ENCODE results near the gene ADAM22. TPM values are rescaled to one million over a fixed set of nuclear protein-coding genes. Genes with fewer than 3 reads are reported as not detected.

The ADAM22 gene
- total and polyA plus RNA-seq, 4 experiments from 2014 or later = 0.21 to 7.7 (median 3.5) TPM

DNA sequence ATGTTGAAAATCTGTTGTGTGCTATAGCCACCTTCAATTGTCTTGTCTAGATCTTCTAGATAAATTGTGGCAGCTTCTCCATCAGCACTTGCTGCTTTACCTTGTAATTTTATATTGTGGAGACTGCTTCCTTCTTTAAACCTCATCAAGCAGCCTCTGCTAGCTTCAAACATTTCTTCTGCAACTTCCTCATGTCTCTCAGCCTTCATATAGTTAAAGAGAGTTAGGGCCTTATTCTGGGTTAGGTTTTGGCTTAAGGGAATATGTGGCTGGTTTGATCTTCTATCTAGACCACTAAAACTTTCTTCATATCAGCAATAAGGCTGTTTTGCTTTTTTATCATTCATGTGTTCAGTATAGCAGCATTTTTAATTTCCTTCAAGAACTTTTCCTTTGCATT is 128.2 kb downstream of the ADAM22 start:
- Histone ChIP-seq H3K27me3 (ENCODE audit: insufficient read depth, low read length) (no peaks in the 10 kb centered on the region), H3K9me3 (ENCODE audit: control insufficient read depth in 1 of 2, low read length in 2 of 2) (no peaks in the 10 kb centered on the region), H3K4me1 (ENCODE audit: insufficient read depth, low read length) (no peaks in the 10 kb centered on the region), H3K4me3 (ENCODE audit: low read length in 2 of 2) (no peak overlapping the region), H3K36me3 (ENCODE audit: insufficient read depth, low read length) (no peaks in the 10 kb centered on the region), H3K27ac (ENCODE audit: low read depth, low read length) (no peak overlapping the region)
- POLR2A ChIA-PET (ENCODE audit: partially characterized antibody) = no interaction called here
- Mint-ChIP-seq H3K4me3 (no peak overlapping the region), H3K36me3 (peaks cover 0 to 8% of the 10 kb centered on the region in 2 donors), H3K9me3 (no peaks in the 10 kb centered on the region), H3K27ac (no peak overlapping the region), H3K27me3 (no peaks in the 10 kb centered on the region), H3K4me1 (no peaks in the 10 kb centered on the region)
- intact Hi-C loops (cut with micrococcal nuclease) = no loop called here
- DNase-seq = no peak
- CTCF ChIA-PET (ENCODE audit: partially characterized antibody) = no interaction called here

DNA sequence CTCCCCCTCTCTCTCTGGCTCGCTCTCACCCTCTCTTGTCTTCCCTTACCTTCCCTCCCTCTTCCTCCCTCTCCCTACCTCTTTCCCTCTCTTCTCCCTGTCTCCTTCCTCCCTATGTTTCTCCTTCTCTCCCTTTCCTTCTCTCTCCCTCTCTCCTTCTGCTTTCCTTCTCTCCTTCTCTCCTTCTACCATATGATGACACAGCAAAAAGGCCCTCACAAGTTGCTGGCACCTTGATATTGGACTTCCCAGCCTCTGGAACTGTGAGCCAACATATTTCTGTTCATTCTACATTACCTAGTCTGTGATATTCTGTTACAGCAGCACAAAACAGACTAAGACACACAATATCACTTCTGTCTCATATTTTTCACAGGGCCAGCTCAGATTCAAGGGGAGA is 135.0 kb downstream of the ADAM22 start:
- no peak overlapping the region for H3K27ac Mint-ChIP-seq
- Histone ChIP-seq H3K36me3 (ENCODE audit: insufficient read depth, low read length) (no peaks in the 10 kb centered on the region), H3K9me3 (ENCODE audit: control insufficient read depth in 1 of 2, low read length in 2 of 2) (no peaks in the 10 kb centered on the region), H3K4me1 (ENCODE audit: insufficient read depth, low read length) (no peaks in the 10 kb centered on the region), H3K27ac (ENCODE audit: low read depth, low read length) (no peak overlapping the region), H3K4me3 (ENCODE audit: low read length in 2 of 2) (no peak overlapping the region), H3K27me3 (ENCODE audit: insufficient read depth, low read length) (no peaks in the 10 kb centered on the region)
- H3K36me3 Mint-ChIP-seq = no peaks in the 10 kb centered on the region
- no peak overlapping the region for H3K4me3 Mint-ChIP-seq
- intact Hi-C loops (cut with micrococcal nuclease) = no loop called here
- H3K9me3 Mint-ChIP-seq = peaks cover 0 to 4% (median under 1%) of the 10 kb centered on the region in 8 donors
- ChIA-PET CTCF (ENCODE audit: partially characterized antibody) (no interaction called here), POLR2A (ENCODE audit: partially characterized antibody) (no interaction called here)
- H3K4me1 Mint-ChIP-seq = no peaks in the 10 kb centered on the region
- no peaks in the 10 kb centered on the region for H3K27me3 Mint-ChIP-seq
- DNase-seq = no peak

- H3K36me3 Mint-ChIP-seq = peaks cover 4% of the 10 kb centered on the region in 2 donors
- no peak for DNase-seq
- ChIA-PET POLR2A (ENCODE audit: partially characterized antibody) (no interaction called here), CTCF (ENCODE audit: partially characterized antibody) (no interaction called here)
- no peak overlapping the region for H3K27ac Mint-ChIP-seq
- no peak overlapping the region for H3K4me3 Mint-ChIP-seq
- Histone ChIP-seq H3K27ac (ENCODE audit: low read depth, low read length) (no peak overlapping the region), H3K27me3 (ENCODE audit: insufficient read depth, low read length) (no peaks in the 10 kb centered on the region), H3K4me3 (ENCODE audit: low read length in 2 of 2) (no peak overlapping the region), H3K4me1 (ENCODE audit: insufficient read depth, low read length) (no peaks in the 10 kb centered on the region), H3K36me3 (ENCODE audit: insufficient read depth, low read length) (no peaks in the 10 kb centered on the region), H3K9me3 (ENCODE audit: control insufficient read depth in 1 of 2, low read length in 2 of 2) (no peaks in the 10 kb centered on the region)
- H3K4me1 Mint-ChIP-seq = no peaks in the 10 kb centered on the region
- intact Hi-C loops (cut with micrococcal nuclease) = no loop called here
- peaks cover 0 to 2% of the 10 kb centered on the region in 2 donors for H3K27me3 Mint-ChIP-seq
- peaks cover 0 to 4% (median 2%) of the 10 kb centered on the region in 8 donors for H3K9me3 Mint-ChIP-seq
These were observed 138.1 kb downstream of the ADAM22 start for GRCh38 chr7:88071994-88072714.

DNA sequence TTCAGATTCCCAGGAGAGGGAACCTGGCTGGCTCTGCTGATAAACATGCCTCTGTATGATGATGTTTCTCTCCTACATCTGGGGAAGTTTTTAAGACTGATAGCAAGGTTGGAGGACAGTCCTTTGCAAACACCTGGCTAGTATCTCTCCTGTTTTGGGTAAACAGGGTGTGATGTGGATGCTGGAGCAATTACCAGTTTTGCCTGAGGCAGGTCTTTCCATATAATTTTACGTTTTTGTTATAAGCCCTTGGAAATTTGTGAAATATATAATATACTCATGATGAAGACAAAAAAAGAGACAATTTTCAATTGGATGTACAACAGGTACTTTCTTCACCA is 138.6 kb downstream of the ADAM22 start:
- Mint-ChIP-seq H3K36me3 (peaks cover 4% of the 10 kb centered on the region in 2 donors), H3K4me1 (no peaks in the 10 kb centered on the region), H3K4me3 (no peak overlapping the region), H3K27me3 (peaks cover 0 to 2% of the 10 kb centered on the region in 2 donors), H3K27ac (no peak overlapping the region), H3K9me3 (peaks cover 0 to 4% (median 2%) of the 10 kb centered on the region in 8 donors)
- Histone ChIP-seq H3K9me3 (ENCODE audit: control insufficient read depth in 1 of 2, low read length in 2 of 2) (no peaks in the 10 kb centered on the region), H3K36me3 (ENCODE audit: insufficient read depth, low read length) (no peaks in the 10 kb centered on the region), H3K4me3 (ENCODE audit: low read length in 2 of 2) (no peak overlapping the region), H3K27ac (ENCODE audit: low read depth, low read length) (no peak overlapping the region), H3K4me1 (ENCODE audit: insufficient read depth, low read length) (no peaks in the 10 kb centered on the region), H3K27me3 (ENCODE audit: insufficient read depth, low read length) (no peaks in the 10 kb centered on the region)
- ChIA-PET CTCF (ENCODE audit: partially characterized antibody) (no interaction called here), POLR2A (ENCODE audit: partially characterized antibody) (no interaction called here)
- intact Hi-C loops (cut with micrococcal nuclease) = no loop called here
- no peak for DNase-seq

GRCh38 chr7:88073626-88074025 is 139.6 kb downstream of the ADAM22 start:
- Mint-ChIP-seq H3K36me3 (peaks cover 4 to 8% of the 10 kb centered on the region in 2 donors), H3K4me3 (no peak overlapping the region), H3K4me1 (no peaks in the 10 kb centered on the region), H3K27ac (no peak overlapping the region), H3K9me3 (peaks cover 0 to 5% (median under 1%) of the 10 kb centered on the region in 8 donors), H3K27me3 (peaks cover 0 to 2% of the 10 kb centered on the region in 2 donors)
- Histone ChIP-seq H3K27me3 (ENCODE audit: insufficient read depth, low read length) (no peaks in the 10 kb centered on the region), H3K9me3 (ENCODE audit: control insufficient read depth in 1 of 2, low read length in 2 of 2) (no peaks in the 10 kb centered on the region), H3K27ac (ENCODE audit: low read depth, low read length) (no peak overlapping the region), H3K4me1 (ENCODE audit: insufficient read depth, low read length) (no peaks in the 10 kb centered on the region), H3K36me3 (ENCODE audit: insufficient read depth, low read length) (no peaks in the 10 kb centered on the region), H3K4me3 (ENCODE audit: low read length in 2 of 2) (no peak overlapping the region)
- DNase-seq = no peak
- ChIA-PET POLR2A (ENCODE audit: partially characterized antibody) (no interaction called here), CTCF (ENCODE audit: partially characterized antibody) (no interaction called here)
- intact Hi-C loops (cut with micrococcal nuclease) = no loop called here

- H3K27me3 Mint-ChIP-seq = peaks cover 0 to 2% of the 10 kb centered on the region in 2 donors
- Histone ChIP-seq H3K9me3 (ENCODE audit: control insufficient read depth in 1 of 2, low read length in 2 of 2) (no peaks in the 10 kb centered on the region), H3K4me3 (ENCODE audit: low read length in 2 of 2) (no peak overlapping the region), H3K27me3 (ENCODE audit: insufficient read depth, low read length) (no peaks in the 10 kb centered on the region), H3K4me1 (ENCODE audit: insufficient read depth, low read length) (no peaks in the 10 kb centered on the region), H3K27ac (ENCODE audit: low read depth, low read length) (no peak overlapping the region), H3K36me3 (ENCODE audit: insufficient read depth, low read length) (no peaks in the 10 kb centered on the region)
- ChIA-PET CTCF (ENCODE audit: partially characterized antibody) (no interaction called here), POLR2A (ENCODE audit: partially characterized antibody) (no interaction called here)
- no peak overlapping the region for H3K27ac Mint-ChIP-seq
- intact Hi-C loops (cut with micrococcal nuclease) = no loop called here
- H3K4me3 Mint-ChIP-seq = no peak overlapping the region
- no peaks in the 10 kb centered on the region for H3K4me1 Mint-ChIP-seq
- H3K9me3 Mint-ChIP-seq = peaks cover 0 to 13% (median 5%) of the 10 kb centered on the region in 8 donors
- H3K36me3 Mint-ChIP-seq = peaks cover 4 to 8% of the 10 kb centered on the region in 2 donors
- no peak for DNase-seq
These were observed 141.2 kb downstream of the ADAM22 start for GRCh38 chr7:88075216-88075615.

- Mint-ChIP-seq H3K27ac (no peak overlapping the region), H3K36me3 (no peaks in the 10 kb centered on the region)
- intact Hi-C loops (cut with micrococcal nuclease) = no loop called here
These were observed 149.8 kb downstream of the ADAM22 start for GRCh38 chr7:88083883-88084282.

More at GRCh38 chr7:88083883-88084282, 149.8 kb downstream of the ADAM22 start:
- Histone ChIP-seq H3K4me1 (ENCODE audit: insufficient read depth, low read length) (no peaks in the 10 kb centered on the region), H3K27me3 (ENCODE audit: insufficient read depth, low read length) (no peaks in the 10 kb centered on the region), H3K4me3 (ENCODE audit: low read length in 2 of 2) (no peak overlapping the region), H3K9me3 (ENCODE audit: control insufficient read depth in 1 of 2, low read length in 2 of 2) (no peaks in the 10 kb centered on the region), H3K27ac (ENCODE audit: low read depth, low read length) (no peak overlapping the region), H3K36me3 (ENCODE audit: insufficient read depth, low read length) (no peaks in the 10 kb centered on the region)
- ChIA-PET POLR2A (ENCODE audit: partially characterized antibody) (no interaction called here), CTCF (ENCODE audit: partially characterized antibody) (no interaction called here)
- H3K4me3 Mint-ChIP-seq = no peak overlapping the region
- peaks cover 0 to 13% (median 5%) of the 10 kb centered on the region in 8 donors for H3K9me3 Mint-ChIP-seq
- no peaks in the 10 kb centered on the region for H3K27me3 Mint-ChIP-seq
- no peak for DNase-seq
- H3K4me1 Mint-ChIP-seq = no peaks in the 10 kb centered on the region

Measured in CD4-positive, alpha-beta memory T cell (primary cell).